ENCODE measurements around the gene C1orf174. TPM values are rescaled to one million over a fixed set of nuclear protein-coding genes. Genes with fewer than 3 reads are reported as not detected.

C1orf174 gene
- total RNA-seq, 3 donors from 2014 or later (not counting 1 experiment from before 2014, with no cell fraction given) = 52.9 to 62.3 (median 61.5) TPM

Other genes starting within 250 kb of the C1orf174 start
- under 1 TPM; 0.28 to 0.50 (median 0.39) TPM for gene TP73, start 247.8 kb downstream of the C1orf174 start, total RNA-seq
- not detected for gene CCDC27, start 147.8 kb downstream of the C1orf174 start, total RNA-seq
- gene SMIM1, start 127.5 kb downstream of the C1orf174 start, total RNA-seq = 1 to 10 TPM in 2 of 3 donors, under 1 TPM in 1; 0.78 to 2.6 (median 1.6) TPM
- gene LRRC47, start 103.8 kb downstream of the C1orf174 start, total RNA-seq = 10 to 100 TPM; 33.5 to 49.8 (median 45.2) TPM
- gene CEP104, start 43.1 kb downstream of the C1orf174 start, total RNA-seq = 10 to 100 TPM; 37.1 to 60.2 (median 51.8) TPM
- 10 to 100 TPM; 18.3 to 27.8 (median 18.5) TPM for gene DFFB, start 42.8 kb downstream of the C1orf174 start, total RNA-seq

Measured in natural killer cell (primary cell).